SH-SY5Y (cell line): ENCODE measurements around the gene LNPK.

Experiments
- GATA2 ChIP-seq: IDR thresholded peaks from 2 replicates; pipeline ENCODE4 v1.6.1; 2011; ENCODE audit warnings: mild to moderate bottlenecking, low read depth, low read length
- GATA3 ChIP-seq: IDR thresholded peaks from 2 replicates; pipeline ENCODE4 v1.6.1; 2011; ENCODE audit warnings: low read depth, mild to moderate bottlenecking, low read length, moderate library complexity

GRCh38 chr2:176002688-176003210 lies 682 bp upstream of the LNPK start:
- TF ChIP-seq GATA2 = no peak
- TF ChIP-seq GATA3 = no peak
